Subcutaneous adipose tissue (tissue), 4 donors: ENCODE data around the gene PRRC2A. TPM values are rescaled to one million over a fixed set of nuclear protein-coding genes. Genes with fewer than 3 reads are reported as not detected.

Source experiments
- total RNA-seq, 4 donors: library from RNA; depleted of rRNA; stranded (reverse); fragments of >200 nt; gene quantifications; one replicate each; pipeline ENCODE4 v1.1.0, GENCODE V29; 2016
- TF ChIP-seq, protein P1 (sequence below): fragments of 450-650 bp; IDR thresholded peaks from one replicate; pipeline ENCODE4 v1.5.1; 2016; ENCODE audit warnings: low read depth, mild to moderate bottlenecking, control low read depth, antibody characterized with exemption, moderate library complexity

Gene PRRC2A
- total RNA-seq, 4 donors from 2014 or later = 36.0 to 79.5 (median 46.5) TPM

DNA sequence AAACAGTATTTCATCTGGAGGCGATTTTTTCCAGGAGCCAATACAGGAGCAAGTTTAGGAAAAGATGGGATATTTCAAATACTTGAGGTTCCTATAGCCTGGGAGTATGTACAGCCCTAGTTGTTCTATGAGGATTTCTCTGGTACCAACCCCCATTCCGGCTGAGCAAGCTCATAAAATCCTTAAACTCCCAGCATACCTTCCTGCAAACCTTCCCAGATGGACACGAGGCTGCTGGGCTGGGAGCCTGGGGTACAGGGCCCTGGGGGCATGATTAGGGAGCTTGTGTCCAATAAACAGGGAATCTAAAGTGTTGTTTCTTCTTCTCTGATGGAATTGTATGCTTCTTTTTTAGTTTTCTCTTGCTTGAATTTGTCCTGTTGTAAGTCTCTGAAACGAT lies 1.5 kb downstream of the PRRC2A start:
- TF ChIP-seq, protein P1, sequence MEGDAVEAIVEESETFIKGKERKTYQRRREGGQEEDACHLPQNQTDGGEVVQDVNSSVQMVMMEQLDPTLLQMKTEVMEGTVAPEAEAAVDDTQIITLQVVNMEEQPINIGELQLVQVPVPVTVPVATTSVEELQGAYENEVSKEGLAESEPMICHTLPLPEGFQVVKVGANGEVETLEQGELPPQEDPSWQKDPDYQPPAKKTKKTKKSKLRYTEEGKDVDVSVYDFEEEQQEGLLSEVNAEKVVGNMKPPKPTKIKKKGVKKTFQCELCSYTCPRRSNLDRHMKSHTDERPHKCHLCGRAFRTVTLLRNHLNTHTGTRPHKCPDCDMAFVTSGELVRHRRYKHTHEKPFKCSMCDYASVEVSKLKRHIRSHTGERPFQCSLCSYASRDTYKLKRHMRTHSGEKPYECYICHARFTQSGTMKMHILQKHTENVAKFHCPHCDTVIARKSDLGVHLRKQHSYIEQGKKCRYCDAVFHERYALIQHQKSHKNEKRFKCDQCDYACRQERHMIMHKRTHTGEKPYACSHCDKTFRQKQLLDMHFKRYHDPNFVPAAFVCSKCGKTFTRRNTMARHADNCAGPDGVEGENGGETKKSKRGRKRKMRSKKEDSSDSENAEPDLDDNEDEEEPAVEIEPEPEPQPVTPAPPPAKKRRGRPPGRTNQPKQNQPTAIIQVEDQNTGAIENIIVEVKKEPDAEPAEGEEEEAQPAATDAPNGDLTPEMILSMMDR = no peak

- TF ChIP-seq, protein P1 = no peak
Measured at GRCh38 chr6:31622684-31623091, 2.2 kb downstream of the PRRC2A start.

GRCh38 chr6:31624070-31624469 lies 3.6 kb downstream of the PRRC2A start:
- TF ChIP-seq, protein P1 = no peak

DNA sequence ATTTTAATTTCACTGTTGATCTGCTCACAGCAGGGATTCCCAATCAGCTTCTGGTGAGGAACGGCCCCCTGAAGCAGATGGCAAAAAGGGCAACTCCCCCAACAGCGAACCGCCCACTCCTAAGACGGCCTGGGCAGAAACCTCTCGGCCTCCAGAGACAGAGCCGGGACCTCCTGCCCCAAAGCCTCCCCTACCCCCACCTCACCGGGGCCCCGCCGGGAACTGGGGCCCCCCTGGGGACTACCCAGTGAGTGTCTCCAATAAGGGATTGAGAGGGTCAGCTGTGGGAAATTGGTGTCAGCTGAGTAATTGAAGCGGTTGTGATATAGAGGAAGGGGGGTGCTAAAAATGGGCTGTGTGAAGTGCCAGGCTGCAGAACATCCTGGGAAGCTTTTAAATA lies 6.4 kb downstream of the PRRC2A start:
- TF ChIP-seq, protein P1 = no peak

GRCh38 chr6:31627690-31628287 lies 7.3 kb downstream of the PRRC2A start:
- TF ChIP-seq, protein P1 = no peak

GRCh38 chr6:31629014-31629413 lies 8.5 kb downstream of the PRRC2A start:
- TF ChIP-seq, protein P1 = no peak

GRCh38 chr6:31630177-31630934 lies 9.8 kb downstream of the PRRC2A start:
- TF ChIP-seq, protein P1 = no peak
